Parathyroid adenoma (tissue), 2 donors: Measurements from ENCODE around the gene MRGPRF.

Experiments used
- H2AFZ ChIP-seq: fragments of 300-600 bp; sonication (generic); one replicate; pipeline ENCODE4 v1.7.0; 2017; ENCODE audit warnings: antibody characterized with exemption, mild to moderate bottlenecking
- H3K27ac ChIP-seq: fragments of 300-600 bp; sonication (generic); one replicate; pipeline ENCODE4 v1.7.0; 2017
- H3K27me3 ChIP-seq: fragments of 300-600 bp; sonication (generic); one replicate; pipeline ENCODE4 v1.7.0; 2017; ENCODE audit warnings: low read length; ENCODE audit not compliant: control insufficient read depth, insufficient read depth
- H3K36me3 ChIP-seq: fragments of 300-600 bp; sonication (generic); one replicate; pipeline ENCODE4 v1.7.0; 2017; ENCODE audit warnings: low read length; ENCODE audit not compliant: control insufficient read depth, insufficient read depth
- H3K4me1 ChIP-seq: fragments of 300-600 bp; sonication (generic); one replicate; pipeline ENCODE4 v1.7.0; 2017; ENCODE audit warnings: control low read depth
- H3K4me2 ChIP-seq: fragments of 300-600 bp; sonication (generic); one replicate; pipeline ENCODE4 v1.7.0; 2017; ENCODE audit warnings: low read length
- H3K4me3 ChIP-seq: fragments of 300-600 bp; sonication (generic); one replicate; pipeline ENCODE4 v1.7.0; 2017; ENCODE audit warnings: low read depth, low read length
- H3K79me2 ChIP-seq: fragments of 300-600 bp; sonication (generic); one replicate; pipeline ENCODE4 v1.7.0; 2017; ENCODE audit warnings: control low read depth
- H3K9ac ChIP-seq: fragments of 300-600 bp; sonication (generic); one replicate; pipeline ENCODE4 v1.7.0; 2017; ENCODE audit warnings: mild to moderate bottlenecking
- H3K9me3 ChIP-seq: fragments of 300-600 bp; sonication (generic); one replicate; pipeline ENCODE4 v1.7.0; 2017; ENCODE audit warnings: low read length; ENCODE audit not compliant: control insufficient read depth
- TF ChIP-seq, protein P1 (sequence below): fragments of 300-600 bp; sonication (generic); IDR thresholded peaks from one replicate; pipeline ENCODE4 v1.7.0; 2017; ENCODE audit warnings: antibody characterized with exemption, mild to moderate bottlenecking
- donor health status: primary hyperparathyroidism.

Gene MRGPRF

GRCh38 chr11:68955607-68955958 is 57.5 kb downstream of the MRGPRF start:
- no peak overlapping the region for H3K27ac ChIP-seq
- TF ChIP-seq, protein P1, sequence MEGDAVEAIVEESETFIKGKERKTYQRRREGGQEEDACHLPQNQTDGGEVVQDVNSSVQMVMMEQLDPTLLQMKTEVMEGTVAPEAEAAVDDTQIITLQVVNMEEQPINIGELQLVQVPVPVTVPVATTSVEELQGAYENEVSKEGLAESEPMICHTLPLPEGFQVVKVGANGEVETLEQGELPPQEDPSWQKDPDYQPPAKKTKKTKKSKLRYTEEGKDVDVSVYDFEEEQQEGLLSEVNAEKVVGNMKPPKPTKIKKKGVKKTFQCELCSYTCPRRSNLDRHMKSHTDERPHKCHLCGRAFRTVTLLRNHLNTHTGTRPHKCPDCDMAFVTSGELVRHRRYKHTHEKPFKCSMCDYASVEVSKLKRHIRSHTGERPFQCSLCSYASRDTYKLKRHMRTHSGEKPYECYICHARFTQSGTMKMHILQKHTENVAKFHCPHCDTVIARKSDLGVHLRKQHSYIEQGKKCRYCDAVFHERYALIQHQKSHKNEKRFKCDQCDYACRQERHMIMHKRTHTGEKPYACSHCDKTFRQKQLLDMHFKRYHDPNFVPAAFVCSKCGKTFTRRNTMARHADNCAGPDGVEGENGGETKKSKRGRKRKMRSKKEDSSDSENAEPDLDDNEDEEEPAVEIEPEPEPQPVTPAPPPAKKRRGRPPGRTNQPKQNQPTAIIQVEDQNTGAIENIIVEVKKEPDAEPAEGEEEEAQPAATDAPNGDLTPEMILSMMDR = no peak
- H3K4me1 ChIP-seq = no peaks in the 10 kb centered on the region
- no peak overlapping the region for H2AFZ ChIP-seq
- no peak overlapping the region for H3K9ac ChIP-seq
- no peaks in the 10 kb centered on the region for H3K36me3 ChIP-seq
- no peaks in the 10 kb centered on the region for H3K27me3 ChIP-seq
- no peak overlapping the region for H3K4me2 ChIP-seq
- H3K9me3 ChIP-seq = no peaks in the 10 kb centered on the region
- no peak overlapping the region for H3K4me3 ChIP-seq
- H3K79me2 ChIP-seq = no peaks in the 10 kb centered on the region

DNA sequence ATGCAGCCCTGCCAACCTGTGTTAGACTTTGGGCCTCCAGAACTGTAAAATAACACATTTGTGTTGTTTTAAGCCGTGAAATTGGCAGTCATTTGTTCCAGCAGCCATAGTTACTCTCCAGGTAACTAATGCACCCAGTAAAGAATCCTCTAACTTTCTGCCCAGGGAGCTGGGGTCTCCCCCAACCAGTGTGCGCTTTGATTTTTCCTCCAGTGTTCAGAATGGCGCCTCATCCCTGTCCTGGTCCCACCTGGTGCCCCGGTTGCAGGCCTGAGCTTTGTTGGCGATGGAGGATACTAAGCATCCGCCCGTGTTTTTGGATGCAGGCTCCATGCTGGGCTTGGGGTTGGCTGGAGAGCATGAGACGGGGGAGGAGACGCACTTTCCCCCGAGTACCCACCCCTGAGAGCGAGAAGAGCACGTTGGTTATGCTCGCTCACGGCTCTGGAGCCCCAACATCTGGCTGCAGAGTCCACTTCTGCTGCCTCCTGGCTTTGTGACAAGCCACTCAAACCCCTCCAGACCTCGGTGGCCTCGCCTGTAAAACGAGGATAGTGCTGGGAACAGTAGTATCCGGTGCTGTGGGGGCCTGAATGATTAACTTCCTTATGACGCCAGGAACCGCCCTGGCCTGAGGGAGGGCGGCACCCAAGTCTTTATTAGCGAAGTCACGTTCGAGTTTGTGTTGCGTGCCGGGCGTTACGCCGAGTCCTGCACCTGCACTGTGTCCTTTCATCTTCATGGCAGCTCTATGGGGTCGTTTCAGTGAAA is 58.0 kb downstream of the MRGPRF start:
- Histone ChIP-seq H3K36me3 (no peaks in the 10 kb centered on the region), H2AFZ (no peak overlapping the region), H3K79me2 (no peaks in the 10 kb centered on the region), H3K4me3 (no peak overlapping the region), H3K9me3 (no peaks in the 10 kb centered on the region), H3K27me3 (no peaks in the 10 kb centered on the region), H3K4me1 (no peaks in the 10 kb centered on the region), H3K4me2 (no peak overlapping the region), H3K9ac (no peak overlapping the region), H3K27ac (no peak overlapping the region)
- TF ChIP-seq, protein P1 = no peak
